Anterior cingulate cortex (tissue), 58 donors: Measurements from ENCODE around the gene LPP.
"Not testable (repeated sequence)": the region's sequence is repeated elsewhere in the genome, so short reads cannot be mapped to it uniquely, and the experiment has no call there.

Experiments
- DNase-seq, 58 donors: peaks; one replicate each; lab custom pipeline; 2025; lab: John Stamatoyannopoulos, UW

Gene LPP

GRCh38 chr3:188154014-188154808 lies at the start of gene LPP:
TSS of gene LPP (plus strand) at chr3:188154157. CDS start at chr3:188406121, 251,964 bp downstream.
- peak in 50 of 58 donors; percentile 39 to 86 (median 70) for DNase-seq

- DNase-seq, result no peak
Observed at GRCh38 chr3:188106006-188106405, 48.0 kb upstream of the LPP start.

- DNase-seq, result no peak
Observed at GRCh38 chr3:188106454-188106853, 47.5 kb upstream of the LPP start.

GRCh38 chr3:188106887-188107830 lies 46.8 kb upstream of the LPP start:
- DNase-seq, result no peak

GRCh38 chr3:188108703-188109412 lies 45.1 kb upstream of the LPP start:
- DNase-seq, result no peak

- no peak for DNase-seq
Observed at GRCh38 chr3:188111002-188111584, 42.9 kb upstream of the LPP start.

- DNase-seq, result no peak
Observed at GRCh38 chr3:188113756-188114155, 40.2 kb upstream of the LPP start.

GRCh38 chr3:188119846-188120245 lies 34.1 kb upstream of the LPP start:
- DNase-seq, result no peak

- DNase-seq, result no peak
Observed at GRCh38 chr3:188122571-188123169, 31.3 kb upstream of the LPP start.

- DNase-seq, result no peak
Observed at GRCh38 chr3:188123170-188123905, 30.6 kb upstream of the LPP start.

- DNase-seq, result no peak
Observed at GRCh38 chr3:188124184-188124583, 29.8 kb upstream of the LPP start.

GRCh38 chr3:188125076-188125475 lies 28.9 kb upstream of the LPP start:
- no peak for DNase-seq

- no peak for DNase-seq
Observed at GRCh38 chr3:188126276-188126675, 27.7 kb upstream of the LPP start.

- DNase-seq, result no peak
Observed at GRCh38 chr3:188126934-188127333, 27.0 kb upstream of the LPP start.

GRCh38 chr3:188128905-188129304 lies 25.1 kb upstream of the LPP start:
- no peak for DNase-seq

- DNase-seq, result not testable (repeated sequence)
Observed at GRCh38 chr3:188131023-188131422, 22.9 kb upstream of the LPP start.

GRCh38 chr3:188133219-188133618 lies 20.7 kb upstream of the LPP start:
- no peak for DNase-seq

GRCh38 chr3:188133646-188134045 lies 20.3 kb upstream of the LPP start:
- no peak for DNase-seq

GRCh38 chr3:188134079-188134478 lies 19.9 kb upstream of the LPP start:
- no peak for DNase-seq
